Activated T-helper 1 cell treated with anti-CD3 and anti-CD28 coated beads, Interleukin-12 subunit alpha, Interleukin-12 subunit beta, Interleukin-2, Interleukin-4 antibody, amounts not matched to agents 30 ng/mL and 10 ng/mL and 1 ng/mL, durations not matched to agents 14 hours and 24 hours and 36 hours (primary cell): ENCODE results near the gene ACTN4. TPM values are rescaled to one million over a fixed set of nuclear protein-coding genes. Genes with fewer than 3 reads are reported as not detected.
"Not testable (repeated sequence)": the region's sequence is repeated elsewhere in the genome, so short reads cannot be mapped to it uniquely, and the experiment has no call there.

Experiments used
- DNase-seq: peaks from one replicate; pipeline ENCODE4 v3.0.0; 2021; ENCODE audit warnings: low spot score
- H3K27ac Mint-ChIP-seq: one replicate; pipeline ENCODE4 v1.8.0; 2021; ENCODE audit warnings: mild to moderate bottlenecking, mixed read lengths
- H3K27me3 Mint-ChIP-seq: one replicate; pipeline ENCODE4 v1.8.0; 2022; ENCODE audit warnings: mild to moderate bottlenecking, moderate library complexity, mixed read lengths; ENCODE audit not compliant: insufficient read depth
- H3K36me3 Mint-ChIP-seq: one replicate; pipeline ENCODE4 v1.8.0; 2021; ENCODE audit warnings: low read depth, mixed read lengths
- H3K4me1 Mint-ChIP-seq: one replicate; pipeline ENCODE4 v1.8.0; 2021; ENCODE audit warnings: low read depth, mixed read lengths
- H3K4me3 Mint-ChIP-seq: one replicate; pipeline ENCODE4 v1.8.0; 2021; ENCODE audit warnings: mild to moderate bottlenecking, moderate library complexity, mixed read lengths
- H3K9me3 Mint-ChIP-seq: one replicate; pipeline ENCODE4 v1.8.0; 2021; ENCODE audit warnings: mixed read lengths
- intact Hi-C: fragments of 100-400 bp; cut with micrococcal nuclease; formaldehyde crosslinking; loops from one replicate; pipeline ENCODE4 v1.15.1; 2024
- total RNA-seq: library from RNA; stranded (reverse); gene quantifications from 2 replicates; pipeline ENCODE4 v1.2.3, GENCODE V29; 2022

The ACTN4 gene
- 281 and 287 TPM in 2 replicates for total RNA-seq

DNA sequence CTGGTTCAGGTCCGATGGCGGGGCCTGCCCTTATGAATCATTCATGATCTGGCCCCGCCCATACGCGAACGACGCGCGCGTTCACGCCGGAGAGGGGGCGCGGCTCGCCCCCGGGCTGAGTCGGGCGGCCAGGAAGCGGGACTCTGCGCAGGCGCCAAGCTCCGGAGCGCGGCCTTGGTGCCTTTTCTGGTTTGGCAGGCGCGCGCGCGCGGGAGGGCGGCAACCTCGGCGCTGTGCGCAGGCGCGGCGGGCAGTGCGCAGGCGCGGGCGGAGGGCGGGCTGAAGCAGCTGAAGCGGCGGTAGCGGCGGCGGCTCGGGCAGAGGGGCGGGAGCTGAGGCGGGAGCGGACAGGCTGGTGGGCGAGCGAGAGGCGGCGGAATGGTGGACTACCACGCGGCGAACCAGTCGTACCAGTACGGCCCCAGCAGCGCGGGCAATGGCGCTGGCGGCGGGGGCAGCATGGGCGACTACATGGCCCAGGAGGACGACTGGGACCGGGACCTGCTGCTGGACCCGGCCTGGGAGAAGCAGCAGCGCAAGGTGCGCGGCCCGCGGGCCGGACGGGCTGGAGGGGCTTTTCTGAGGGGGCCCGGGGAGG lies at the start of gene ACTN4:
ACTN4 (plus strand) TSS at position 282 of the 598 bp plus-strand sequence; CDS start at position 379, 97 bp downstream.
- intact Hi-C loops, result loop anchor here (1.0 to 5.0 kb wide), 9 partner anchors 8 to 283 kb away; partner anchors contain the start of genes ECH1, EIF3K, MRPS12 and NFKBIB
- no peaks in the 10 kb centered on the region for H3K9me3 Mint-ChIP-seq
- H3K4me1 Mint-ChIP-seq, result peaks cover 38% of the 10 kb centered on the region
- H3K36me3 Mint-ChIP-seq, result peaks cover 15% of the 10 kb centered on the region
- H3K4me3 Mint-ChIP-seq, result peak within 1 kb of the TSS; percentile 94
- peak within 1 kb of the TSS; percentile 82 for H3K27ac Mint-ChIP-seq
- H3K27me3 Mint-ChIP-seq, result no peaks in the 10 kb centered on the region
- peak; percentile 100 for DNase-seq

DNA sequence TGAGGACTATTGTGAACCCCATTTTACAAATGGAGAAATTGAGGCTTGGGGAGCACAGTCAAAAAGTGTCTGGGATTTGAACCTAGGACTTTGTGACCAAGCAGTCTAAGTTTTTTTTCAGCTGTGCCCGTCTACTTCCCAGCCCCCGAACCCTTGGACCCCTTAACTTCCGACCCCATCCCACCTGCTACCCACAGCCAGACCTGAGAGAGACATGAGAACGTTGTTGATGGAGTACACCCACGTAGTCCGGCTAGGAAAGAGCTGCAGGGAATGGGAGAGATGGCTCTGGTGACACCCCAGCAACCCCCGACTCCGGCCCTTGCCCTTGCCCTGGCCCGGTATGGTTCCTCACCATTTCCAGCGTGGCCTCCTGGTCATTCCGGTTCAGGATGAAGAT lies 47.7 kb upstream of the ACTN4 start:
- Mint-ChIP-seq H3K4me3 (no peak overlapping the region), H3K27ac (no peak overlapping the region), H3K36me3 (peaks cover 28% of the 10 kb centered on the region), H3K9me3 (no peaks in the 10 kb centered on the region), H3K4me1 (no peaks in the 10 kb centered on the region), H3K27me3 (no peaks in the 10 kb centered on the region)
- DNase-seq, result no peak
- intact Hi-C loops, result no loop called here

DNA sequence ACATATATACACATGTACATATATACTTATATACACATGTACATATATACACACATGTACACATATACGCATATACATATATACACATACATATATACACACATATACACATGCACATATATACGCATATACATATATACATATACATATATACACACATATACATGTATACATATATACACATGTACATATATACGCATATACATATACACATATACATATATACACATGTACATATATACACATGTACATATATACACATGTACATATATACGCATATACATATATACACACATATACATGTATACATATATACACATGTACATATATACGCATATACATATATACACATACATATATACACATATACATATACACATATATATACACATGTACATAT lies 44.6 kb upstream of the ACTN4 start:
- H3K4me1 Mint-ChIP-seq, intact Hi-C loops, H3K4me3 Mint-ChIP-seq, H3K9me3 Mint-ChIP-seq, H3K27ac Mint-ChIP-seq, H3K27me3 Mint-ChIP-seq, DNase-seq: not testable (repeated sequence)
- H3K36me3 Mint-ChIP-seq, result peaks cover 19% of the 10 kb centered on the region

DNA sequence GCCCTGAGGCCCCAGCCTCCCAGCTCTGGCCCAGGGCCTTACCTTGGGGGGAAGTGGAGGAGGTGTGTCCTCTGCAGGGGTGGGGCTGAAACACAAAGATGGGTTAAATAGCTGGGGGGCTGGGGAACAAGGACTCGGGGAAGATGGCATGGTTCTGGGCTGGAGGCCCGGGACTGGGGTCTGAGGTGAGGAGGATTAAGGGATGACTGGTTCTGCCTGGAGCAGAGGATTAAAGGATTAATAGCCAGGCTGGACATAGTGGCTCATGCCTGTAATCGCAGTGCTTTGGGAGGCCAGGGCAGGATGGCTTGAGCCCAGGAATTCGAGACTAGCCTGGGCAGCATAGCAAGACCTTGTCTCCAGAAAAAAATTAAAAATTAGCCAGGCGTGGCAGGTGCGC lies 41.3 kb upstream of the ACTN4 start:
- Mint-ChIP-seq H3K4me3 (no peak overlapping the region), H3K36me3 (peaks cover 21% of the 10 kb centered on the region), H3K27me3 (no peaks in the 10 kb centered on the region), H3K9me3 (no peaks in the 10 kb centered on the region), H3K27ac (no peak overlapping the region), H3K4me1 (no peaks in the 10 kb centered on the region)
- intact Hi-C loops, result no loop called here
- DNase-seq, result no peak

DNA sequence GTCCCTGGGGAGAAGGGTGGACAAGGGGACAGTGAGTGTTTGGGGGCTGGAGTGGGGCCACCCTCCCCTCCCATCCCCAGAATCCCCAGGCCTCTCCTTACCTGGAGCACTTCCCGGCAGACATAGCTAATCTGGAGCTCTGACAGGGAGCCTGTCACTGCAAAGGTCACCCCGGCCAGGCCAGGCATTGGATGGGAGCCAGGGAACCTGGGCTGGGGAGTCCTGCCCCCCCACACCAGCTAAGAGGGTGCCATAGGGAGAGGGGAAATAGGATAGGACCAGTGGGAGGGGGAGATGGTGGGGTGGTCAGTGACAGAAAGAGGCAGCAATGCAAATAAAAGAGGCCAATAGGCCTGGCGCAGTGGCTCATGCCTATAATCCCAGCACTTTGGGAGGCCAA lies 33.2 kb upstream of the ACTN4 start:
- Mint-ChIP-seq H3K4me1 (peaks cover 28% of the 10 kb centered on the region), H3K36me3 (peaks cover 37% of the 10 kb centered on the region), H3K27me3 (no peaks in the 10 kb centered on the region), H3K4me3 (no peak overlapping the region), H3K9me3 (no peaks in the 10 kb centered on the region), H3K27ac (no peak overlapping the region)
- intact Hi-C loops, result loop anchor here (10.0 kb wide), 1 partner anchor 709 kb away; the partner anchor contains the start of genes SIPA1L3 and WDR87
- no peak for DNase-seq

DNA sequence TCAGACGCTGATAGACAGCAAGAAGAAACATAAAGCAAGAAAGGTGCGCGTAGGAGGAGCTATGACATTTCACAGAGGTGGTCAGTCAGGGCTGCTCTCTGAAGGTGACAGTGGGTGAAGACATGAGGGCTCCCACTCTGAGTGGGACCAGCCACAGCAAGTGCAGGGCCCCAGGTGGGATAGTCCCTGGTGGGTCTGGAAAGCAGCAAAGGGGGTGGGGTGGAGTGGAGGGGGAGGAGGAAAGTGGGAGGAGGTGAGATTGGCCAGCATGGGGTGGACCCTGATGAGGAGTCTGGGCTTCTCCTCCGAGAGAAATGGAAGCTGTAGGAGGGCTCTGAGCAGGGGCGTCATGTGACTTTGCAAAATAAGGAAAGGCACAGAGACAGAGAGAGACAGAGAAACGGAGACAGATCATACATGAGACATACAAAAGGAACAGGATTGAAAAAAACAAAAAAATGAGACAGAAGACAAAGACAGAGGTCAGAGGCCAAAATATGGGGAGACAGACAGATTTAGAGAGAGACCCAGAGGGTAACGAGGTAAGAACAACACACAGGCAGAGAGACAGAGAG lies 32.4 kb upstream of the ACTN4 start:
- intact Hi-C loops, result loop anchor here (10.0 kb wide), 1 partner anchor 710 kb away; the partner anchor contains the start of genes SIPA1L3 and WDR87
- peaks cover 34% of the 10 kb centered on the region for H3K4me1 Mint-ChIP-seq
- H3K36me3 Mint-ChIP-seq, result peaks cover 39% of the 10 kb centered on the region
- DNase-seq, result no peak
- no peaks in the 10 kb centered on the region for H3K27me3 Mint-ChIP-seq
- H3K9me3 Mint-ChIP-seq, result no peaks in the 10 kb centered on the region
- peak overlapping the region; percentile 53 for H3K27ac Mint-ChIP-seq
- peak overlapping the region; percentile 59 for H3K4me3 Mint-ChIP-seq

DNA sequence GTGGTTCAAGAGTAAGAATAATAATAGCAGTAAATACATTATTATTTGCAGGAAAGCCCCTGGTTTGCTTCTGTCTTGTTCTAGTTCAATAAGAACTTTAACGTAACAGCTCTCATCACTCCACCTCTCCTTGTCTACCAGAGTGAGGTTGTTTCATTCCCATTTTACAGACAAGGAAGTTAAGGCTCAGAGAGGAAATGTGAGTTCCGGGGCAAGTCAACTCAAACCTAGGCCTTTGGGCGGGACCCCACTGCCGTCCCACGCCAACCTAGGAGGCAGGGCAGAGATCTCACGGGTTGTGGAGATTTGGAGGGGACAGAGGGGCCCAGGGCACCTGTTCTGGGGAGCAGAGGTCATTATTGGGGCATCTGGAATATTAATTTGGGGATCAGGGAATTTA lies 31.2 kb upstream of the ACTN4 start:
- Mint-ChIP-seq H3K4me3 (peak overlapping the region; percentile 98), H3K36me3 (peaks cover 34% of the 10 kb centered on the region), H3K27ac (peak overlapping the region; percentile 84), H3K27me3 (no peaks in the 10 kb centered on the region), H3K4me1 (peaks cover 38% of the 10 kb centered on the region), H3K9me3 (no peaks in the 10 kb centered on the region)
- intact Hi-C loops, result loop anchor here (10.0 kb wide), 1 partner anchor 711 kb away; the partner anchor contains the start of genes SIPA1L3 and WDR87
- DNase-seq, result no peak

DNA sequence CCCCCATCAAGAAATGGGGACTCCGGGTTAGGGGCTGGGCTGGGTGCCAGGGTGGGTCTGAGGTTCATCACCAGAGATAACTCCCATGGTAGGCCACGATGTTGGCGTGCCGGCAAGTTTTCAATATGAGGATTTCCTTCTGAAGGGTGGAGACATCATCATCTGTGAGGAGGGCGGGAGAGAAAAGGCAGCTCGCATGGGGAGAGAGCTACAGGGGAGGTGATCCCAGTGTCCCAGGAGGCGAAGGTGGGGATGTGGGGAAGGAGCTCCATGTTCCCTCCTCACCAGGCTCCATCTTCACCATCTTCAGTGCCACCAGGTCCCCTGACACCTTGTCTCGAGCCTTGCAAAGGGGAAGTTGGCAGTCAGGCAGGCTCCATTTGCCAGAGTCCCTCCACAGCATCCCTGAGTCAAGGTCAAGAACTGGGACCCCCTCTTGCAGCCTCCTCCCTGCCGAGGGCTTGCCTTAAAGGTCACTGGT lies 30.1 kb upstream of the ACTN4 start:
- Mint-ChIP-seq H3K27ac (peak overlapping the region; percentile 84), H3K4me3 (peak overlapping the region; percentile 98), H3K9me3 (no peaks in the 10 kb centered on the region), H3K4me1 (peaks cover 38% of the 10 kb centered on the region), H3K36me3 (peaks cover 40% of the 10 kb centered on the region), H3K27me3 (no peaks in the 10 kb centered on the region)
- peak; percentile 7 for DNase-seq
- intact Hi-C loops, result loop anchor here (10.0 kb wide), 1 partner anchor 713 kb away; the partner anchor contains the start of genes SIPA1L3 and WDR87

DNA sequence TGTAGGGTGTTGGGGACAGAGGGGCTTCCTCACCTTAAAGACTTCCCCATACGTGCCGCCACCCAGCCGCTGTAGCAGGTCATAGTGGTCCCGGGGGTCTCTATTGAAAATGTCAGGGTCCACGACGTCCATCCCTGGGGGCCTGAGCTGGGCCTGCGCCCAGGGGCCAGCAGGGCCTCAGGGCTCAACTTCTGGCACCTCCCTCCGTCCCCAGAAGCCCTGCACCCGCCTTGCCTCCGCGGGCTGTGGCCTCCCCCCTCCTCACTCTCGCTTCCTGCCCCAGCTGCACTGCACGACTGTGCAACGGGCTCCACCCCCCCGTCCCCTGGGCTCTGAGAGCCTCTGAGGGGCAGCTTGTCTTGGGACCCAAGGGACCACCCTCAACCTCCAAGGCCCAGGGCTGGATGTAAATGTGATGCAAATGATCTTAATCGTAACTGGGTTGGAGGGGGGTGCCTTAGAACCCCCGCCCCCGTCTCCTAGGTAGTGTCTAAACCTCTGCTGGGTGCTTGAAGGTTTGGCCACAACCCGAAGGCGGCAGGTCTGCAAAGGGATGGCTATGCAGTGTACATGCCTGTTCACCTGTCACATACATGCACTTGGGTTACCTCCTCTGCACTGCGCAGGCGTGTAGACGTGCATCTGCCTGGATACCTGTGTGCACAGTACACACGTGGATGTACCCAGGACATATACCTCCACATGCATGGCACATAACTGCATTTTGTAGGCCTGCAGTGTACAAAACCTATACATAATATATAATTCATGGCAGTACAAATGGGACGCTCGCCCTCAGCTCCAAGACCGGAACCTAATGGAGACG lies 29.5 kb upstream of the ACTN4 start, which contains the start of gene MAP4K1:
MAP4K1 (minus strand) TSS at position 190 of the 826 bp plus-strand sequence; CDS start at position 132, 58 bp downstream.
- H3K9me3 Mint-ChIP-seq, result no peaks in the 10 kb centered on the region
- no peaks in the 10 kb centered on the region for H3K27me3 Mint-ChIP-seq
- intact Hi-C loops, result loop anchor here (1.0 to 10.0 kb wide), 7 partner anchors 37 to 713 kb away; partner anchors contain the start of genes FAM98C, MRPS12, SARS2 and SIPA1L3
- peak; percentile 67 for DNase-seq
- peaks cover 35% of the 10 kb centered on the region for H3K36me3 Mint-ChIP-seq
- peak within 1 kb of the TSS; percentile 84 for H3K27ac Mint-ChIP-seq
- peaks cover 38% of the 10 kb centered on the region for H3K4me1 Mint-ChIP-seq
- peak within 1 kb of the TSS; percentile 98 for H3K4me3 Mint-ChIP-seq

DNA sequence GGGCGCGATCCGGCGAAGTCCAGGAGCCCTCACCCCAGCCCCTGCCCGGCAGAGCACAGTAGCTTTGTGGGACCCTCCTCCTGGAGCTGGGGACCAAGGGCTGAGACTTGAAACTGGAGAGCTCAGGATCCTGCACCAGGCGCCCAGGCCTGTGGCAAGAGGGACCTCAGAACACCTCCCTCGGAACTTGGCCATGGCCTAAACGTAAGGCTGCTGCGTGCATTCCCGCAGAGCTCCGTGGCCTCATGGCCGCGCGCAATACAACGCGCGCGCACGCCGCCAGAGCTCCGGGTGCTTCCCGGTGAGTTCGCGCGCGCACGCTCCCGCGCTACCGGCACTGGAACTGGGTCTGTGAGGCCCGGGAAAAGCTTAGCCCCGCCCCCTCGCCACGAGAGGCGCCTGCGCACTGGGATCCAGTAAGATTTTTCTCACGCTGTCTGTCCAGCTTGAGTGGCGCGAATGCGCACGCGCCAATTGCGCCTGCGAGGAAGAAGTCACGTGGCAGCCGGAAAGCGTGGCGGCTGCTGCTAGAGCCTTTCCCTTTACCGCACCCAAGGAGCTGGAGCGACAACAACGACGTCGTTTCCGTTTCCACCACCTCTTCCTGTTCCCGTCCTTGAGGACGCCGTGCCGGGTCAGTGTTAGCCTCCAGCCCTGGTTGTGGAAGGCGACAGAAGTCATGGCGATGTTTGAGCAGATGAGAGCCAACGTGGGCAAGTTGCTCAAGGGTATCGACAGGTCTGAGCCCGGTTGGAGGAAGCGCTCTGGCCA lies 28.7 kb upstream of the ACTN4 start, which contains the start of gene EIF3K:
EIF3K (plus strand) TSS at position 599 of the 771 bp plus-strand sequence; CDS start at position 680, 81 bp downstream.
- peaks cover 32% of the 10 kb centered on the region for H3K4me1 Mint-ChIP-seq

DNA sequence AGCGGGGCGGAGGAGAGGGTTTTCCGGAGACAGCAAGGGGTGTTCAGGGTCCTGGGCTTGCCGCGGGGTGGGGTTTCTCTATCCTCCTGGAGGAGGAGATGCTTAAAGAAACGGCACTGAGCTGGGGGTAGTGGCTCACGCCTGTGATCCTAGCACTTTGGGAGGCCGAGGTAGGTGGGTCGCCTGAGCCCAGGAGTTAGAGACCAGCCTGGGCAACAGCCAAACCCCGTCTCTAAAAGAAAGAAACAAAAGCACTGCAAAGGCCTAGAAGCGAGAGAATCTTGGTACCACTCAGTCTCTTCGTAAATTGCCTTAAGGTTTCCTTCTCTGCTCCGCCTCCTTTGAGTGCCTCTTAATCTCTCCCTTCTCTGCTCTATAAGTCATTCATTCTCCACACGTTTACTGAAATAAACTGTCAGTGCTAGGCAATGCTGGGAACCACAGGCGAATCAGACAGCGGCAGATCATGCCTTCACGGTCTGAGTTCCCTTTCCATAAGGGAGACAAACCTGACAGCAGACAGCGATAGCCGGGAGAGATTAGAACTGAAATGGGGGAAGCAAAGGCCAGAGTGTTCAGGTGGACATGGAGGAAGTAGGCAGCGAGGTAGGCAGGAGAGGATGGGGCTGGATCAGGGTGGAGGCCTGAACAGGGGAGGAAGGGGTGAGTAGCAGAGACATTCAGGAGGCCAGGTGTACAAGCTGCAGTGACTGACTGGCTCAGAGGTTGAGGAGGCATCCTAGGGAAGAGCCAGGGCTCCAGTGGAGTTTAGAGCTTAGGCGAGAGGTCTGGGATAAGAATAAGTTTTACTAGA lies 27.9 kb upstream of the ACTN4 start:
- intact Hi-C loops, result loop anchor here (1.0 to 10.0 kb wide), 11 partner anchors 15 to 715 kb away; partner anchors contain the start of genes ACTN4, FAM98C, NFKBIB and PSMD8
- Mint-ChIP-seq H3K4me1 (peaks cover 32% of the 10 kb centered on the region), H3K4me3 (peak overlapping the region; percentile 98), H3K9me3 (no peaks in the 10 kb centered on the region), H3K36me3 (peaks cover 35% of the 10 kb centered on the region), H3K27me3 (no peaks in the 10 kb centered on the region), H3K27ac (peak overlapping the region; percentile 84)
- DNase-seq, result no peak

More for the DNA sequence above, 28.7 kb upstream of the ACTN4 start, which contains the start of gene EIF3K:
- Mint-ChIP-seq H3K9me3 (no peaks in the 10 kb centered on the region), H3K36me3 (peaks cover 30% of the 10 kb centered on the region), H3K27me3 (no peaks in the 10 kb centered on the region), H3K27ac (peak within 1 kb of the TSS; percentile 84), H3K4me3 (peak within 1 kb of the TSS; percentile 98)
- intact Hi-C loops, result loop anchor here (1.0 to 10.0 kb wide), 14 partner anchors 16 to 714 kb away; partner anchors contain the start of genes ACTN4, FAM98C, MRPS12 and NFKBIB
- peak; percentile 98 for DNase-seq
